ENCODE data around the gene ADRM1. TPM values are rescaled to one million over a fixed set of nuclear protein-coding genes. Genes with fewer than 3 reads are reported as not detected.

ADRM1 gene
- total and polyA plus RNA-seq, 10 donors = 60.5 to 112 (median 79.2) TPM

DNA sequence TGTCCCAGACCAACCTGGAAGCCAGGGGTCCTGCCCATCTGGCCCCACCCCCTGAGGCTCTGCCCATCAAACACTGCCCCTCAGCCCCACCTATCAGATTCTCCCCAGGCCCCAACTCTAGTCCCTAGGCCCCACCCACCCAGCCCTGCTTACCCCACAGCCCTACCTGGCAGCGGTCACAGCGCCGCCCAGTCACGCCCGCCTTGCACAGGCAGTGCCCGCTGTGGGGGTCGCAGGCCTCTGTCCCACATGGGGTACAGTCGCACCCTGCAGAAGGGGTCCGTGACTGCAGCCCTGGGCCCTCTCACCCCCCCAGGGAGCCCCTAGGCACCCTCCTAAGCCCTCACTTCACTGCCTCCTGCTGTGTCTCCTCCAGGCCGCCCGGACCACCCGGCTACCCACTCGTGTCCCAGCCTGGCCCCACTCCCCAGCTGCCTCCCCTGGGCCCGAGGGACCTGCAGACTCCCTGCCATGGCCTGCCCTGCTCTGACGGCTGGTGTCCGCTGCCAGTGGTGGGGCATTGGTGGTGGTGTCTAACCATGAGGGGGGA lies 19.8 kb downstream of the ADRM1 start:
- no peaks in the 10 kb centered on the region for H3K9me3 ChIP-seq
- H3K4me1 ChIP-seq = no peaks in the 10 kb centered on the region
- TF ChIP-seq POLR2A (IDR thresholded peaks at IDR 0.05) (no peak), CTCF (IDR thresholded peaks at IDR 0.05 in 8 of 11, conservative IDR thresholded peaks at IDR 0.05 in 3 of 11) (no peak), POLR2AphosphoS5 (IDR thresholded peaks at IDR 0.05) (no peak)
- H3K4me3 ChIP-seq = no peak overlapping the region
- H3K27me3 ChIP-seq (replicated peaks in 1 of 7) = no peaks in the 10 kb centered on the region
- intact Hi-C loops (cut with DNase I; ENCODE audit: low total_unique reads) = no loop called here
- DNase-seq = no peak
- 91 to 96% (median 95%) methylated on average over 7 to 16 of the region's 16 CpGs for WGBS, 5 donors
- peaks cover 0 to 90% (median 35%) of the 10 kb centered on the region in 6 donors for H3K36me3 ChIP-seq
- no peak overlapping the region for H3K27ac ChIP-seq

- Histone ChIP-seq H3K36me3 (peaks cover 0 to 95% (median 43%) of the 10 kb centered on the region in 6 donors), H3K27me3 (replicated peaks in 1 of 7) (no peaks in the 10 kb centered on the region), H3K4me3 (no peak overlapping the region), H3K4me1 (no peaks in the 10 kb centered on the region), H3K9me3 (no peaks in the 10 kb centered on the region), H3K27ac (no peak overlapping the region)
- intact Hi-C loops (cut with DNase I; ENCODE audit: low total_unique reads) = no loop called here
- TF ChIP-seq CTCF (IDR thresholded peaks at IDR 0.05 in 8 of 11, conservative IDR thresholded peaks at IDR 0.05 in 3 of 11) = no peak
- peak in 1 of 3 donors; percentile 17 for TF ChIP-seq POLR2AphosphoS5 (IDR thresholded peaks at IDR 0.05)
- TF ChIP-seq POLR2A (IDR thresholded peaks at IDR 0.05) = no peak
- DNase-seq = no peak
- WGBS, 5 donors = 85 to 91% (median 91%) methylated on average over 24 to 52 of the region's 52 CpGs
Observed at GRCh38 chr20:62323146-62323979, 20.6 kb downstream of the ADRM1 start.

DNA sequence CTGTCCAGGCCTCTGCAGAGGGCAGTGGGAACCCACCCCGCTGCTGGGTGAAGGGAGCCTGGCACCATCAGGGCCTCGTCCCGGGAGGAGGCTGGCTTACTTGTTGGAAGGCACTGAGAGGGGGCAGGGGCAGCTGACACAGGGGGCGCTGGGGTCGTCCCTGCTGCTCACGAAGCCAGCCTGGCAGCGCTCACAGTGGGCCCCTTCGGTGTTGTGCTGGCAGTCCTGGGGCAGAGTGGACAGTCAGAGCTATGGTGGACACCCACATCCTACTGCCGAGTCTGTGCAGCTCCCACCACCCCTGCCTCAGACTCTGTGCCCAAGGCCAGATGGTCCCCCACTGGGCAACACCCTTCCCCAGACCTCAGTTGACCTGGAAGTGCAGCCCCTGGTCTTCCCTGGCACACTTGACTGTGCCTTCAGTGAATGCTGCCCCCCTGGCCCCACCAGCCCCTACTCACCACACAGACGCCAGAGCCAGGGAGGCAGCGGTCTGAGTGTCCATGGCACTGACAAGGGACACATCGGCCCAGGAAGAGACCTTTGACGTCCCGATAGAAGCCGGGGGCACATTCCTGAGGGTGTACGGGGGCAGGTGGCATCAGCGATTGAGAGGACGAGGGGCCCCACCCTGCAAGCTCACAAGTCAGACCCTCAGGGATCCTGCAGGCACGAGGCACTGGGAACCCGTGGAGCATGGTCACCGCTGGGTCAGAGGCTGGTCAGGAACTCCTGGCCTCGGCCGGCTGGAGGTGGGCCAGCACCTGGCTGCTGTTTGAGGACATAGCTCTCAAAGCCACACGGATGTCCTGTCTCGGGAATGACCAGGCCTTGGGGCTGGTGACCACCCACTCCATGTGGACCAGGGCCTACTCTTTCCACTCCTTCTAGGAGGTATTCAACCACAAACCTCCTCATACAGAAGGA lies 21.4 kb downstream of the ADRM1 start:
- Histone ChIP-seq H3K4me1 (no peaks in the 10 kb centered on the region), H3K36me3 (peaks cover 0 to 95% (median 49%) of the 10 kb centered on the region in 6 donors), H3K27me3 (replicated peaks in 1 of 7) (no peaks in the 10 kb centered on the region), H3K4me3 (no peak overlapping the region), H3K27ac (peak overlapping the region in 1 of 8 donors; percentile 8), H3K9me3 (no peaks in the 10 kb centered on the region)
- WGBS, 5 donors = 76 to 88% (median 82%) methylated on average over 14 to 25 of the region's 25 CpGs
- DNase-seq = no peak
- TF ChIP-seq CTCF (IDR thresholded peaks at IDR 0.05 in 8 of 11, conservative IDR thresholded peaks at IDR 0.05 in 3 of 11) = no peak
- peak in 1 of 3 donors; percentile 28 for TF ChIP-seq POLR2AphosphoS5 (IDR thresholded peaks at IDR 0.05)
- intact Hi-C loops (cut with DNase I; ENCODE audit: low total_unique reads) = no loop called here

All from spleen (tissue), 11 donors.